T follicular helper cell (primary cell): ENCODE data around the gene RAB3IL1.
A peak's percentile ranks its signal among the peaks of the same experiment; 100 is the strongest.

ENCODE experiments used
- DNase-seq: peaks from one replicate; pipeline ENCODE4 v3.0.0-alpha.2; 2020; ENCODE audit warnings: low read depth
- total RNA-seq, 2 experiments: gene quantifications; one replicate each; lab custom pipeline; 2026; lab: John Stamatoyannopoulos, UW

Gene RAB3IL1, protein sequence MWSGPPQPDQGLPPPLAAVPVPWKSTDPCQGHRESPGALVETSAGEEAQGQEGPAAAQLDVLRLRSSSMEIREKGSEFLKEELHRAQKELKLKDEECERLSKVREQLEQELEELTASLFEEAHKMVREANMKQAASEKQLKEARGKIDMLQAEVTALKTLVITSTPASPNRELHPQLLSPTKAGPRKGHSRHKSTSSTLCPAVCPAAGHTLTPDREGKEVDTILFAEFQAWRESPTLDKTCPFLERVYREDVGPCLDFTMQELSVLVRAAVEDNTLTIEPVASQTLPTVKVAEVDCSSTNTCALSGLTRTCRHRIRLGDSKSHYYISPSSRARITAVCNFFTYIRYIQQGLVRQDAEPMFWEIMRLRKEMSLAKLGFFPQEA
- 0 to 0.04 reads per million in 2 experiments for total RNA-seq

DNA sequence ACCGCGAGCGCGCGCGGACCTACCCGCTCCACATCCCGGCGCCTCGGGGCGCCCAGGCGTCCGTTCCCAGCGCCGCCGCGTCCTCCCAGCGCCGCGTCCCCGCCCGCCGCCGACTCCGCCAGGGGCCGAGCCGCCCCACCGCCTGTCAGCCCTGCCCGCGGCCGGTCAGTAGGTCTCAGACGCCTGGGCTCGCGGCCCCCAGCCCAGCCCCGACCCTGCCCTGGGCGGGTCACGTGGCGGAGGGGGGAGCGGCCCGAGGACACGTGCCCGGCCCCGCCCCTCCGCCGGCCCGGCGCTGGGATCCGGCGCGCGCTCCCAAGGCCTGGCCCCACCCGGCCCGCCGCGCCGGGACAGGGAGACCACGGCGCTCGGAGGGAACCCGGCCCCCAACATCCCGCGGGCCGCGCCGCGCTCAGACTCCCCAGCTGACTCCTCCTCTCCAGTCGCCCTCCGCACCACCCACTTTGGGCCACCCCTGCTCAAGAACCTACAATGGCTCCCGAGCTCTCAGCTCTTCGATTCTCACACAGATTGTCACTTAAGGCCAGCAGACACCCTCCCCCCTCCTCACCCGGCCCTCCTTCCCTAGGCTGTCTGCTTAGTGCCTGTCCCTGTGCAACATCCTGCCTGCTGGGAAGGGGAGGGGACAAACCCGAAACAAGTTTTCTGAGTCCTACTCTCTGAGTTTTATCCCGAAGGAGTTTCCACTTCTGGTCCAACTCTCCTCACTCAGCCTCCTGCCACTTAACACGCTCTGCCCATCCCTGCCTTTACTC lies at the start of gene RAB3IL1:
RAB3IL1 (minus strand) TSS at position 233 of the 776 bp plus-strand sequence; CDS start at position 34, 199 bp downstream.
- no peak for DNase-seq

DNA sequence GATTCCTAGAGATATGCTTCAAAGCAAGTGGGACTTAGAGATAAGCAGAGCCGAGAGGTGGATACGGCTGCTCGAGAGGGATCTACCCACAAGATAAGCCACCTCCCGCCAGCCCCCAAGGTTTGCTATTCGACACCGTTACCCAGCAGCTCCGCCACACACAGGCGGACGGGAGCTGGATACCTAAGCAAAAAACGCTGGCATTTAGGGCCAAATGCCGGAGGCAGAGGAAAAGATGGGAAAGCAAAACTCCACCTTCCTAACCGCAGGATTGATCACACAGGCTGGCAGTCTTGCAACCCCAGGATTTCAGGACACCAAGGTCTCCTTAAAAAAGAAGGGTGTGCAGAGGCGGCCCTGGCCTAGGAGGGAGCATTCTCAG lies 49.4 kb upstream of the RAB3IL1 start:
- DNase-seq = no peak

DNA sequence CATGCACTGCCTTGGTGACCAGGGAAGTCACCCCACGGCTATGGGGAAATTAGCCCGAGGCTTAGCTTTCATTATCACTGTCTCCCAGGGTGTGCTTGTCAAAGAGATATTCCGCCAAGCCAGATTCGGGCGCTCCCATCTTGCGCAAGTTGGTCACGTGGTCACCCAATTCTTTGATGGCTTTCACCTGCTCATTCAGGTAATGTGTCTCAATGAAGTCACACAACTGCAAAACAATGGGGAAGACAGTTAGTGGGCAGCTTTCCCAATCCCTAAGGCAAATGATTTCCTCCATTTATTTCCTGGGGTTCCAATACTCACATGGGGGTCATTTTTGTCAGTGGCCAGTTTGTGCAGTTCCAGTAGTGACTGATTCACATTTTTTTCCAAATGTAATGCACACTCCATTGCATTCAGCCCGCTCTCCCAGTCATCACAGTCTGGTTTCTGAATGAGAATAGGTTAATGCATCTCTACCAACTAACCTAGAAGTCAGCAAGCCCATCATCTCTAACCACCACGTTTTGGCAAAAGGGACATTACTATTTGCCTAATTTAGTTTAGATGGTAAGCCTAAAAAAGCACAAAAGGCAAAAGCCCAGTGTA lies 47.4 kb upstream of the RAB3IL1 start:
- peak; percentile 42 for DNase-seq

DNA sequence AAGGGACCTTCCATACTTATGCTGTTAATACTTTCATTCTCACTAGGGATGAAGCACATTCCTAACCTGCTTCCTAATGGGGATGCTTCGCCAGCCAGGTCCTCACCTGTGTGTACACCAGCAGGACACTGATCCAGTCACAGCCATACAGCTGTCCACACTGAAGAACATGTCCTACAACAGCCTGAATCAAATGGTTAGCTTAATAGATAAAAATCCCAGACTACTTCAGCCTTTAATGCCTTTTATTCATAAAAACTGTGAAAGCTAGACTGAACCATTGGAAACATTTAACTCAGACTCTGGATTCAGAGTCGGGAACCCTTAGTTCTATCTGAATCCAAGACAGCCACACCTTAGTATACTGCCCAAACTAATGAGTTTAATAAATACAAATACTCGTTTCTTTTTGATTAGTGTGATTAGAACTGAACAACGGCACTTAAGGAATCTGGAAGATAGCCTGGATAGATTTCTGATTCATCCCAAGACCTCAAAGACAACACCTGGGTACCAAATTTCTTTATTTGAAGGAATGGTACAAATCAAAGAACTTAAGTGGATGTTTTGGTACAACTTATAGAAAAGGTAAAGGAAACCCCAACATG lies 46.8 kb upstream of the RAB3IL1 start:
- no peak for DNase-seq

DNA sequence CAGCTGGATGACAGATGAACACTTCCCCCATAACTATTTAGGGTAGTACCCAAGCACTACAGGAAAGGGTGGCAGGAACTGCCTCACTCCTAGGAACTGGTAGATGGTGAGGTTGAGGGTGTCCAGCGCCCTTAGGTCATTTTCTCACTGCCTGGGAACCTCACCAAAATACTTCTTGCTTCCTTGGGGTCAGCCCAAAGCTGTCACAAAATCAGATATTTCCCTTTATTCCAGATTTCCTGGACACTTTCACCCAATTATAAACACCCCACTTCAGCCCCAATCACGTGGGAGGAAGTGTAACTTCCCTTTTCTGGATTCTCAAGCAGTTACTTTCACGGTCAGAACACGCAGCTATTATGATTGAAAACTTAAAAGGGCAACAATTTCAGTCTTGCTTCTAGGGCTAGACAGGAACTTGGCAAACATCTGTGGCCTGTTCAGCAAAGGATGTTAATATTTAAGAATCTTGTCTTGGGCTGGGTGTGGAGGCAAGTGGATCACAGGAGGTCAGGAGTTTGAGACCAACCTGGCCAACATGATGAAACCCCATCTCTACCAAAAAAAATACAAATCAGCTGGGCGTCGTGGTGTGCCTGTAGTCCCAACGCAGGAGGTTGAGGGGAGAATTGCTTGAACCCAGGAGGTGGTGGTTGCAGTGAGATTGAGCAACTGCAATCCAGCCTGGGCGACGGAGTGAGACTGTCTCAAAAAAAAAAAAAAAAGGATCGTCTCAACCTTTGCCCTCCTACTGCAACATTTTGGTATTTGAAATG lies 46.1 kb upstream of the RAB3IL1 start:
- no peak for DNase-seq

DNA sequence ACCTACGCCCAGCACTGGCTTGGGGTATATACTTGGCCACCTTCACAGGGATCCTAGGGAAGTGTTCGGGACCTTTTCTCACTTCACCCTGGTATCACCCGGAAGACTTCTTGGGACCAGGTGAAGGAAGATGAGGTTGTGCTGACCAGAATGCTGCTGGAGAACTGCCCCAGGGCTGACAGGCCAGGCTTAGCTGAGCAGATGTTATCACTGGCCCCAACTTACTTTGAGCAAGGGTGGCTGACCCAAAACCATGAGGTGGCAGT lies 45.6 kb upstream of the RAB3IL1 start:
- DNase-seq = no peak

DNA sequence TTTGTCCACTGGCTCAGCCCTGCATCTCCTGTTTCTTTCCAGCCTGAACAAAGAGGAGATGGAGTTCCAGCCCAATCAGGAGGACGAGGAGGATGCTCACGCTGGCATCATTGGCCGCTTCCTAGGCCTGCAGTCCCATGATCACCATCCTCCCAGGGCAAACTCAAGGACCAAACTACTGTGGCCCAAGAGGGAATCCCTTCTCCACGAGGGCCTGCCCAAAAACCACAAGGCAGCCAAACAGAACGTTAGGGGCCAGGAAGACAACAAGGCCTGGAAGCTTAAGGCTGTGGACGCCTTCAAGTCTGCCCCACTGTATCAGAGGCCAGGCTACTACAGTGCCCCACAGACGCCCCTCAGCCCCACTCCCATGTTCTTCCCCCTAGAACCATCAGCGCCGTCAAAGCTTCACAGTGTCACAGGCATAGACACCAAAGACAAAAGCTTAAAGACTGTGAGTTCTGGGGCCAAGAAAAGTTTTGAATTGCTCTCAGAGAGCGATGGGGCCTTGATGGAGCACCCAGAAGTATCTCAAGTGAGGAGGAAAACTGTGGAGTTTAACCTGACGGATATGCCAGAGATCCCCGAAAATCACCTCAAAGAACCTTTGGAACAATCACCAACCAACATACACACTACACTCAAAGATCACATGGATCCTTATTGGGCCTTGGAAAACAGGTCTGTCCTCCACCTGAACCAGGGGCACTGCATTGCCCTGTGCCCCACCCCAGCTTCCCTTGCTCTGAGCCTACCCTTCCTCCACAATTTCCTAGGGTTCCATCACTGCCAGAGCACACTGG lies 45.0 kb upstream of the RAB3IL1 start:
- DNase-seq = no peak

DNA sequence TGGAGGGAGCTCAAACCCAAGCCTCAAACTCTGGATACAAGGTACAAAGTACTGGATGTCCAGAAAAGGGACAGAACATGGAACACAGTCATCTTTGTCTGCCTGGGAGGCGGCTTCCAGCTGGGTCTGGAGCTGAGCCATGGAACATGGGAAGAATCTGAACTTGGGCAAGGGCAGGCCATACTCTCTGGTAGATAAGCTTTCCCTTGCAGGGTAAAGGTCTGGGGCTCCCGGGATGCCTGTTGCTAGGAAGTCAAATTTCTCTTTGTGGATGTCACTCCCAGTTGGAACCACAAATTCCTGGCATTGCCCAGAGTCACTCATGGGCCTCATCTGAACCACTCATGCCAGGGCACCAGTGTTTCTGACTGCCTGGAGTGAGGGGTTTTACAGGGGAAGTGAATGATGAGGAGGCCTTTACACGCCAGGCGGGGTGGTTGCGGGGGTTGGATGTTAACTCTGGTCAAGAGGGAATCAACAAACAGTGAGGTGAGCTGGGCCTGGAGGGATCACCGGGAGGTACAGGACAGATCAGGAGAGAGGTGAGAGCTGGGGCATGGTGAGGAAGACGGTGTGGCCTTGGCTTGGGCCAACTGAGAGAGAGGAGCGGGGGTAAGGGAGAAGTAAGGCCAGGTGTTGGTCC lies 44.3 kb upstream of the RAB3IL1 start:
- no peak for DNase-seq

DNA sequence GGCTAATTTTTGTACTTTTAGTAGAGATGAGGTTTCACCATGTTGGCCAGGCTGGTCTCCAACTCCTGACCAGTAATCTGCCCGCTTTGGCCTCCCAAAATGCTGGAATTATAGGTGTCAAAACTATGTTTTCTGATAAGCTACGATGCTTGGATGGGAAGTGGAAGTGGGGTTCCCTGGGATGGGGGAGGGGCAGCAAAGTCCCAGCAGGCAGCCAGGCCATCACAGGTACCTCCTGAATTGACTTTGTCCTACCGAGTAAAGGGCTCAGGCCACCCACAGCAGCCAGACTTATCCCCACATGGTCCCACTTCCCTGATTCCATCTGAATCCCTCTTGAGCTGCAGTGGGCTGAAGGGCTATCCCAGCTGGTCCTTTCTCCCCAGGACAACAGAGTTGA lies 43.2 kb upstream of the RAB3IL1 start:
- no peak for DNase-seq

DNA sequence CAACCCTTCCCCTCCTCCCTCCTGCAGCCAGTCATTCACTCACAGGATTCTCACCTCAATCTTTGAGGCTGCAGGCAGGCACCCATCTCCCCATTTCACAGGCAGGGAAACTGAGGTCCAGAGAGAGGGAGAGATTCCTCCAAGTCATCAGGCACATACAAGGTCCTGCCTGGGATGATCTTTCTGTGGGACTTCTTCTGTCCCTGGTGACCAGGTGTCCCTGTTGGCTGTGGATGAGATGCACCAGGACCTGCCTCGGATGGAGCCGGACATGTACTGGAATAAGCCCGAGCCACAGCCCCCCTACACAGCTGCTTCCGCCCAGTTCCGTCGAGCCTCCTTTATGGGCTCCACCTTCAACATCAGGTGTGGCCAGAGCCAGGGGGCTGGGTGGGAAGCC lies 42.3 kb upstream of the RAB3IL1 start:
- DNase-seq = no peak

DNA sequence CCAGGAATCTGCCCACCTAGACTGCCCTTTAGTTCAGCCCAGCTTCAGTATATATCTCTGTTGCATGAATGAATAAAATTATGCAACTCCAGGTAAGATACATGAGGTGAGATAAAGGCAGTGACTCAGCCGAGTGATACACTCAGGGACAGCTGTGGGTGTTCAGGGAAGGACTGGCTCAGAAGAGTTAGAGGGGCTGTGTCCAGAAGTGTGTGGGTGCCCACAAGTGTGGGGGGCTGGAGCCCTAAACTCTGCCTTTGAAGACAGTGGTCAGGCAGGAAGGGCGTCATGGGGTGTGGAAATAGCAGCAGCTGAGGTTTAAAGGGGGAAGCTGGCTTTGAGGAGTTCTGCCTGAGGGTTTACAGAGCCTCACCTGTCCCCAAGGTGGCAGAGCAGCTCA lies 41.7 kb upstream of the RAB3IL1 start:
- no peak for DNase-seq

DNA sequence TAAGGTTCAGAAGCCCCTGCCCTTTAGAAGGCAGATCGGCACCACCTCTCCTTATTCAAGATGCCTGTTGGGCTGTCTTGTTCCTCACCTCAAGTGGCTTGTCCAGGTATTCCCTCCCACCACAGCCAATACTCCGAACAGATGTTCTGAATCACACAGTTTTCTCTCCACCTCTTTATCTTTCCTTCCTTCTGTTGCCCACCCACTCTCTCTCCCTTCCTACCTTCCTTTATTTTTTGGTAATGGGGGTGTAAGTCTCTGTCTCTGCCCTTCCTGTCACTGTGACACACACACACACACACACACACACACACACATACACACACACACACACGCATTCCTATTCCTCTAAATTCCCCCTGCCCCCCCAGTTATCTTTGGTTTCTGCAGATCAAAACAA lies 41.2 kb upstream of the RAB3IL1 start:
- DNase-seq = no peak

DNA sequence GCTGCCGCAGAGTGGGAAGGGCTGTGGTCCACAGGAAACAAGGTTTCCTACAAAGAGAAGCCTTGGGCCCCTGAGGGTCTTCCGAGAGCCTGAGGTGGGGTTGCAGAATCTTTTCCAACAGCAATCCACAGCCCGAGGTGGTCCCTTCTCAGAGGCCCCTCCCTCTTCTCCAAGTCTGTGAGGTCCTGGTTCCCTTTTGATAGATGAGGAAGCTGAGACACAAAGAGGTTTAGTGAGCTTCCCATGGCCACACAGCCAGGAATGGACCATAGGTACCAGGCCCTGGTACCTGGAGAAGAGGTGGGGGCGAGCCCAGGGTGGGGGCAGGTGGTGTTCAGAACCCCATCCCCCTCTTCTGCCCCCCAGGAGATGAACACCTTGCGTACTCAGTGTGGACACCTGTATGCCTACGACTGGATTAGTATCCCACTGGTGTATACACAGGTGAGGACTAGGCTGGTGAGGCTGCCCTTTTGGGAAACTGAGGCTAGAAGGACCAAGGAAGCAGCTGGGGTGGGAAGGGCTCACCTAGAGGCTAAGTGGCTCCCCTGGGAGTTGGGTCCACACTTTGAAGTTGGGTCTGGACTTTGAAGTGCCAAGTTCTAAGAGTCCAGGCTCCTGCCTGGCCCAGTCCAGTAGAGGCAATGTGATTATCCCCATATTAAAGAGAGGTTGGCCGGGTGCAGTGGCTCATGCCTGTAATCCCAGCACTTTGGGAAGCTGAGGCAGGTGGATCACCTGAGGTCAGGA lies 39.8 kb upstream of the RAB3IL1 start:
- DNase-seq = no peak

DNA sequence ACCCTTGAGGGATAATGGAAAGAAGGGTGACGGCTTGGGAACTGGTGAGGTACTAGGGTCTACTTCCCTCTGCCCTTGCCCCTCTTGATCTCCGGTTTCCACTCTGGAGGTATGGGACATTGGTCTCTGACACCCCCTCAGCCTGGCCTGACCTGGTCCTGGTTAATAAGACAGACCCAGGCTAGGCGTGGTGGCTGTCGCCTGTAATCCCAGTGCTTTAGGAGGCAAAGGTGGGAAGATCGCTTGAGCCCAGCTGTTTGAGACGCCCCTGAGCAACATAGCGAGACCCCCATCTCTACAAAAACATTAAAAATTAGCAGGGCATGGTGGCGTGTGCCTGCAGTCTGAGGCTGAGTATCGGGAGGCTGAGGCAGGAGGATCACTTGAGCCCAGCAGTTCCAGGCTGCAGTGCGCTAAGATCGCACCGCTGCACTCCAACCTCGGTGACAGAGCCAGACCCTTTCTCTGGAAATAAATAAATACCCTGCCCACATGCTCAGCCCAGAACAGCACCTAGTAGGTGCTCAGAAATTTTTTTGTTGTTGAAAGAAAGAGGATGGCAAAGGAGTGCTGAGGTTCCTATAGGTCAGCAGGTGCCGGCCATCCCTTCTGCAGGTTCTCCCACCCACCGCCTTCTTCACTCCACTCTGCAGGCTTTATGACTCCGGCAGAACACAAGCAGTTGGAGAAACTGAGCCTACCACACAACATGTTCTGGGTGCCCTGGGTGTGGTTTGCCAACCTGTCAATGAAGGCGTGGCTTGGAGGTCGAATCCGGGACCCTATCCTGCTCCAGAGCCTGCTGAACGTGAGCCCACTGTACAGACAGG lies 39.0 kb upstream of the RAB3IL1 start:
- DNase-seq = no peak

DNA sequence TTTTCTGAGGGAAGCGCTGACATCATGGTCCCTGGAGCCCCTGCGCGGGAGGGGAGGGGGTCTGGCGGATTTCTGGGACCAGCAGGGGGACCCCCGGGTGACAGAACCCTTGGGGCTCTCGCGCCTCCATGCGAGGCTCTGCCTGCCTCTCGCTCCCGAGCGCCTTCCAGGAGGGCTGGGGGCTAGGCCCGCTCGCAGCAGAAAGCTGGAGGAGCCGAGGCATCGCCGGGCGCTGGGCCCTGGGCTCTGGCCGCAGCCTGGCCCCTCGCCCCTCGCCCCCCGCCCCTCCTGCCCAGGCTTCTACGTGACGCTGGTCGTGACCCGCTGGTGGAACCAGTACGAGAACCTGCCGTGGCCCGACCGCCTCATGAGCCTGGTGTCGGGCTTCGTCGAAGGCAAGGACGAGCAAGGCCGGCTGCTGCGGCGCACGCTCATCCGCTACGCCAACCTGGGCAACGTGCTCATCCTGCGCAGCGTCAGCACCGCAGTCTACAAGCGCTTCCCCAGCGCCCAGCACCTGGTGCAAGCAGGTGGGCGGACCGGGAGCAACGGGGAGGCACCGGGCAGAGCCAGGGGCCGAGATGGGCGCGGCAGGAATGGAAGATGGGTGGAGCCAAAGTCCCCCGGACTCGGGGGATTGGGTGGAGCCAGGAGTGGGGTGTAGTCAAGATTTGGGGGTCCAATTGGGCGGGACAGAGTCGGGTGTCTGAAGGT lies 38.2 kb upstream of the RAB3IL1 start:
- DNase-seq = no peak

DNA sequence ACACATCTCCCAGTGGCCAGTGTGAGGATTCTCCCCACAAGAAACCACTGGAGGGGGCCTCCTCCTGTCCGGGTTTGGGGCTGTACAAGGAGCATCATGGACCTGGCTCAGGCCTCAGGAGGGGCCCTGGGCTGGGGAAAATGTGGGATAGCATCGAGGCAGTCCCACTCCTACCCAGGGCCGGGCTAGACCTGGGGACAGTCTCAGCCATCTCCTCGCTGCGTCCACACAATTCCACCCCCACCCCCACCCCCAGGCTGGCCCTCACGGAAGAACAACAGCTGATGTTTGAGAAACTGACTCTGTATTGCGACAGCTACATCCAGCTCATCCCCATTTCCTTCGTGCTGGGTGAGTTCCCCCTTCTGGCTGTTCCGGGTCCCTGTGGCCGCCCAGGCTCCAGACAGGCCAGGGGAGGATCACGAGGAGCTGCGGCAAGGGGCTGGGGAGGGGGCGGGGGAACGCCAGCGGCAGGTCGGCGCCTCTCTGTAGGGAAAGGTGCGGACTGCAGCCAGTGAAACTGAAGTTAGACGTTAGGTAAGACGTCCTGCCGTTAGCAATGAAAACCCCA lies 37.6 kb upstream of the RAB3IL1 start:
- DNase-seq = no peak

DNA sequence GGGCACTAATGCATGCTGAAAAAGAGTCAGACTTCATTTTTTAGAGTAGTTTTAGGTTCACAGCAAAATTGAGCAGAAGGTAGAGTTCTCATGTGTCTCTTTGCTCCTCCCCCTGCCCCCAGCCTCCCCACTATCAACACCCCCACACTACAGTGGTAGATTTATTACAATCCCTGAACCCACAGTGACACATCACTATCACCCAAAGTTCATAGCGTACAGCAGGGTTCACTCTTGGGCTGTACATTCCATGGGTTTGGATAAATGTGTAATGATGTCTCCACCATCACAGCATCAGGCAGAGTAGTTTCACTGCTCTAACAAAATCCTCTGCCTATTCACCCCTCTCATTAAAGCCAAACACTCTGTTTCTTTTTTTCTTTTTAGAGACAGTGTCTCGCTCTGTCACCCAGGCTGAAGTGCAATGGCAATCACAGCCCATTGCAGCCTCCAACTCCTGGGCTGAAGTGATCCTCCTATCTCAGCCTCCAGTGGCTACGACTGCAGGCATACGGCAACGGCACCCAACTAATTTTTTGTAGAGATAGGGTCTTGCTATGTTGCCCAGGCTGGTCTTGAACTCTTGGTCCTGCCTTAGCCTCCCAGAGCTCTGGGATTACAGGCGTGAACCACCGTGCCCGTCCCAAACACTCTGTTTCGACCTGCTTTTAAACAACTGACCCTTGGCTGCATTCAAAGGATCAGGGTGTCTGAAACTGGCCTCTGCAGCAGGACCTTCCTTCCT lies 36.9 kb upstream of the RAB3IL1 start:
- no peak for DNase-seq
